DMS53 treated with DMSO at 0.1 percent for 48 hours (cell line): ENCODE measurements around the gene ADAMTS14.

Experiments
- DNase-seq: peaks from one replicate; lab custom pipeline; 2025; ENCODE audit not compliant: unreplicated experiment; lab: John Stamatoyannopoulos, UW

Gene ADAMTS14

GRCh38 chr10:70748801-70749573 lies 76.7 kb downstream of the ADAMTS14 start:
- DNase-seq: no peak

DNA sequence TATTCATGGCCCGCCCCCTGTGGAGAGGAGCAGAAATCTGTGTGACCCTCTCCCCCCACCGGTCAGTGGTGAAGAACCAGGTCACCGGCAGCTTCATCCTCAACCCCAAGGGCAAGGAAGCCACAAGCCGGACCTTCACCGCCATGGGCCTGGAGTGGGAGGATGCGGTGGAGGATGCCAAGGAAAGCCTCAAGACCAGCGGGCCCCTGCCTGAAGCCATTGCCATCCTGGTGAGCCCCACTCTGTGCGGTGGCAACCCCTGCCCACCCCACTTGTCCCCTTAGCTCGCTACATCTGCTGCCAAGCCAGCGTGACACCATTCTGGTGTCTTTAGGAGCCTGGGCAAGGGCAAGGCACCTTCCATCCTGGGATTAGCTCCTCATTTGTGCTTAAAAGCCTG lies 77.5 kb downstream of the ADAMTS14 start:
- no peak for DNase-seq

GRCh38 chr10:70750156-70750703 lies 77.9 kb downstream of the ADAMTS14 start:
- DNase-seq: no peak

DNA sequence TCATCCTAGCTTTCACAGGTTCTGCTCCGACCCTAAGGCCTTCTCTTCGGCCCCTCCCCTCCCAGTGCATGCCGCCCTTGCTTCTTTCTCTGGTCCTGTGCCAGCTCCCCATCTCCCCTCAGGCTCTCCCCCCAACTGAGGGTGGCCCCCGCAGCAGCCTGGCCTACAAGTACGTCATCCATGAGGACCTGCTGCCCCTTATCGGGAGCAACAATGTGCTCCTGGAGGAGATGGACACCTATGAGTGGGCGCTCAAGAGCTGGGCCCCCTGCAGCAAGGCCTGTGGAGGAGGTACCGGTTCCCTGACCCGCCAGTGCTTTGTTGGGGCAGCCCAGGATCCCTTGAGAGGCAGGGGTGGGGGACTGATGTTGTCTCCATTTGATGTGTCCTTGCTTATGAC lies 79.0 kb downstream of the ADAMTS14 start:
- no peak for DNase-seq

GRCh38 chr10:70751991-70752390 lies 79.7 kb downstream of the ADAMTS14 start:
- no peak for DNase-seq

DNA sequence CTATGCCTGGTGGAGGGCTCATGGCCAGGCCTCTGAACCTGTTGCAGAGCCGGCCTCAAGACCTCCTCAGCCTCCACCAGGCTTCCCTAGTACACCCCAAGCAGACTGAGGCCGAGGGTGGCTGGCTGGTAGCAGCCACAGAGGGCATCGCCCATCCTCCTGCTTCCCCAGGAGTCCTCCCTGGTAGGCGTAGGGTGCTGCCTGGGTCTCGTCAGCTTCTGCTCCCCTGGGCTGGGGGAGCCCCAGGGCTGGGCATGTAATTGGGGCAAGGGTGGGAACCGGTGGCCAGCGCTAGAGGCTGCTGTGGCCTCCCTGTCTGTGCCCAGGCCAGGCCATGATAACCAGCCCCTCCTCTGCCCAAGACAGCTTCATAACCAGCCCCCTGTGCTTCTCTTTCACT lies 80.3 kb downstream of the ADAMTS14 start:
- DNase-seq: no peak

- no peak for DNase-seq
Observed at GRCh38 chr10:70753026-70753663, 80.8 kb downstream of the ADAMTS14 start.

DNA sequence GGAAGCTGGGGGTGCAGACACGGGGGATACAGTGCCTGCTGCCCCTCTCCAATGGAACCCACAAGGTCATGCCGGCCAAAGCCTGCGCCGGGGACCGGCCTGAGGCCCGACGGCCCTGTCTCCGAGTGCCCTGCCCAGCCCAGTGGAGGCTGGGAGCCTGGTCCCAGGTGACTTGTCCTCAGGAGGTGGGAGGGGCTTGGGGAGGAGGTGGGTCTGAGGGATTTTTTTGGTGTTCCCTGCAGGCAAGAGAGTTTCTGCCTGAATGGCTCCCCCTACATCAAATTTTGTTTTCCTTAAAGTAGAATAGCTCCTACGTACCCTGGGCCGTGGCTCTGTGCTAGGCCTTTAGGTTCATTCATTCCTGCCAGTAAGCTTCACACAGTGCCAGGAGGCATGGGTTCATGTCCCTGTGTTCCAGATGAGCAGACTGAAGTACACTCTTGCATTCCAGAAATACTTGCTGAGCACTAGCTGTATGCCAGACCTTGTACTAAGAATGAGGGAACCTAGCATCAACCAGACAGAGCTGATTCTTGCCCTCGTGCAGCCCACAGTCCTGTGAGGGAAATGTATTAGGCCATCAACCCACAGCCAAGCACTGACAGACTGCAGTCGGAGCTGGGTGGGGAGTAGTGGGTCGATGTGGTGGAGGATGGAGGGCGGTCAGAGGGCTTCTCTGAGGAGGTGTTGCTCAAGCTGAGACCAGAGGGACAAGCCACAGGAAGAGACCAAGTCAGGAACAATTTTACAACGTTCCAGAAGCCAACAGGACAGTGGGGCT lies 81.7 kb downstream of the ADAMTS14 start:
- DNase-seq: no peak

DNA sequence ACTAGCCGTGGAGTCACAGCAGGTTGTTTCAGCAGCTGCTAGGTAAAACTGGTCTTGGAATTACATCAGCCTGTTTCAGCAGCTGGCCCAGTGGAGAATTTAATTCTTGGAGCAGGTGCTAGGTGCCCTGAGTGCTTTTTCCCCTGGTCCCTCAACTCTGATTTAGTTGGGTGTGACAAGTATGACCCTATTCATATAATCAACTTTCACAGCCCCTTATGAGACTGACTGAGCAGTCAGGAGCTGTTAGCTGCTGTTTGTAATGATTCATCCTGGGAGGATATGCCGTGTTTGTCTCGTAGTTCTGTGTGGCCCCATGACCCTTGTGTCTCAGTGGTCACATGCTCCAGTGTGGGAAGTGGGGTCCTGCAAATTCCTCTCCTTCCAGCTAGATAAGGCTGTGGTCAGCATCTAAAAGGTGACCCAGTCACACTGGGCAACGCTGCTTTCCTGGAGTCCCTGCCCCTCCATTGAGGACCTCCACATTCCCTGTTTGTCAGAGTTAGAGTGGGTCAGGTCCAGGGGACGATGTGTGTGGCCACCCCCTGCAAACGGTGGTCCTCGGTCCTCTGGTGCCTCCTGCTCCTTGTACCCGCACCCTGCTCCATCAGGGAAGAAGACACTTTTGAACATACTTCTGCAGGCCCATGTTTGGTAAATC lies 84.5 kb downstream of the ADAMTS14 start:
- DNase-seq: no peak

- no peak for DNase-seq
Observed at GRCh38 chr10:70757856-70758255, 85.5 kb downstream of the ADAMTS14 start.

DNA sequence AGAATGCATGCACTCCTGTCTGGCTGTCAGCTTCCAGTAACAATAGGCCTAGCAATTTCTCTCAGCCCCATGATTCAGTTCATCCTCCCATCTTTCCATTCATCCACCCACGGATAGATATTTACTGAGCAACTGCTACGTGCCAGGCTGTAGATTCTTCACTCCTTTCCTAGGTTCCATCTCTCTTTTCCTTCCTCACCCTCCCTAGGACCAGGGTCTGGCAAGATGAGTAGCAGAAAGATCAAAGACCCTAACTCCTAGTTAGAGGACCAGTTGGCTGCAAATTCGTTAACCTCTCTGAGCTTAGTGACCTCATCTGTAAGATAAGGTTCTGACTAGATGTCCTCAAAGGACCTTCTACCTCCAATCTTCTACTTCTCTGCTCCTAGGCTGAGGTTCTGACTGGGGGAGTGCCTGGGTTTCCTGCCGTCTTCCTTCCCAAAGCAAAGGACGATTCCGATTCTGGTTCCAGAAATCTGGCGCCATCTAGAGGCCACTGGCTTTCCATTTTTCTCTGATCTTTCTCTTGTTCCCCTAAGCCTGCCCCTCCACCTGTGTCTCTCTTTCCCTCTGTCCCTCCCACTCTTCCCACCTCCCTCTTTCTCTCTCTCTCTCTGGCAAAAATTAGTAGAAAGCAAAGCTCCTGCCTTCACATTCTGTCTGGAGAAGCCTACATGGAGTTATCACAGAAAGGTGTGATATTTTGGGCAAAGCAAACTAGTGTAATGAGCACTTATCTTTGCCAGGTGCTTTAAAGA lies 86.6 kb downstream of the ADAMTS14 start:
- peak; percentile 75 for DNase-seq

DNA sequence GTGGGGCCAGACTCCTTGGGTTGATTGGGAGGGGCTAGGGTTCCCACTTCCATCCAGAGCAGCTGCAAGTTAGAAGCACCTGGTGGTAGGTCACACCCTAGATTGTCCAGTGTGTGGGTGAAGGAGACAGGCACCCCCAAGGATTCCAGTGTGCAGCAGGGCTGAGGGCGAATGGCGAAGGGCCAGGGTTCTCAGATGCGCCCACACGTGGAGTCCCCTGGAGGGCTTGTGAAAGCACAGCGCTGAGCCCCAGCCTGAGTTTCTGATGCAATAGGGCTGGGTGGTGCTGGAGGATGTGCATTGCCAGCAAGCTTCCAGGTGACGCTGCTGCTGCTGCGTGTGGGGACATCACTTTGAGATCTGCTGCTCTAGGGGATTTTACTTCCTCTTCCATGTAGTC lies 87.5 kb downstream of the ADAMTS14 start:
- no peak for DNase-seq

DNA sequence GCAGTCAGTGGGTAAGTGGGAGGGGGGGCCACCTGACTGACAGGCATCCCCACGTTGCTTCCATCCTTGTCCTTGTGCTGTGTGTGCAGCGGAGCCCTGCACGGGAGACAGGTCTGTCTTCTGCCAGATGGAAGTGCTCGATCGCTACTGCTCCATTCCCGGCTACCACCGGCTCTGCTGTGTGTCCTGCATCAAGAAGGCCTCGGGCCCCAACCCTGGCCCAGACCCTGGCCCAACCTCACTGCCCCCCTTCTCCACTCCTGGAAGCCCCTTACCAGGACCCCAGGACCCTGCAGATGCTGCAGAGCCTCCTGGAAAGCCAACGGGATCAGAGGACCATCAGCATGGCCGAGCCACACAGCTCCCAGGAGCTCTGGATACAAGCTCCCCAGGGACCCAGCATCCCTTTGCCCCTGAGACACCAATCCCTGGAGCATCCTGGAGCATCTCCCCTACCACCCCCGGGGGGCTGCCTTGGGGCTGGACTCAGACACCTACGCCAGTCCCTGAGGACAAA lies 88.0 kb downstream of the ADAMTS14 start:
- no peak for DNase-seq

DNA sequence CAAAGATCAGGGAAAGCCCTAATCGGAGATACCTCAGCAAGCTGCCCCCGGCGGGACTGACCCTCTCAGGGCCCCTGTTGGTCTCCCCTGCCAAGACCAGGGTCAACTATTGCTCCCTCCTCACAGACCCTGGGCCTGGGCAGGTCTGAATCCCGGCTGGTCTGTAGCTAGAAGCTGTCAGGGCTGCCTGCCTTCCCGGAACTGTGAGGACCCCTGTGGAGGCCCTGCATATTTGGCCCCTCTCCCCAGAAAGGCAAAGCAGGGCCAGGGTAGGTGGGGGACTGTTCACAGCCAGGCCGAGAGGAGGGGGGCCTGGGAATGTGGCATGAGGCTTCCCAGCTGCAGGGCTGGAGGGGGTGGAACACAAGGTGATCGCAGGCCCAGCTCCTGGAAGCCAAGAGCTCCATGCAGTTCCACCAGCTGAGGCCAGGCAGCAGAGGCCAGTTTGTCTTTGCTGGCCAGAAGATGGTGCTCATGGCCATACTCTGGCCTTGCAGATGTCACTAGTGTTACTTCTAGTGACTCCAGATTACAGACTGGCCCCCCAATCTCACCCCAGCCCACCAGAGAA lies 88.8 kb downstream of the ADAMTS14 start:
- no peak for DNase-seq

DNA sequence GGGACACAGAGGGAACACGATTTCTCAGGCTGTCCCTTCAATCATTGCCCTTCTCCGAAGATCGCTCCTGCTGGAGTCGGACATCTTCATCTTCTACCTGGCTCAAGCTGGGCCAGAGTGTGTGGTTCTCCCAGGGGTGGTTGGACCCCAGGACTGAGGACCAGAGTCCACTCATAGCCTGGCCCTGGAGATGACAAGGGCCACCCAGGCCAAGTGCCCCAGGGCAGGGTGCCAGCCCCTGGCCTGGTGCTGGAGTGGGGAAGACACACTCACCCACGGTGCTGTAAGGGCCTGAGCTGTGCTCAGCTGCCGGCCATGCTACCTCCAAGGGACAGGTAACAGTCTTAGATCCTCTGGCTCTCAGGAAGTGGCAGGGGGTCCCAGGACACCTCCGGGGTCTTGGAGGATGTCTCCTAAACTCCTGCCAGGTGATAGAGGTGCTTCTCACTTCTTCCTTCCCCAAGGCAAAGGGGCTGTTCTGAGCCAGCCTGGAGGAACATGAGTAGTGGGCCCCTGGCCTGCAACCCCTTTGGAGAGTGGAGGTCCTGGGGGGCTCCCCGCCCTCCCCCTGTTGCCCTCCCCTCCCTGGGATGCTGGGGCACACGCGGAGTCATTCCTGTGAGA lies 89.5 kb downstream of the ADAMTS14 start:
- DNase-seq: no peak

GRCh38 chr10:70762441-70763175 lies 90.3 kb downstream of the ADAMTS14 start:
- DNase-seq: no peak

GRCh38 chr10:70763567-70763966 lies 91.3 kb downstream of the ADAMTS14 start:
- no peak for DNase-seq

DNA sequence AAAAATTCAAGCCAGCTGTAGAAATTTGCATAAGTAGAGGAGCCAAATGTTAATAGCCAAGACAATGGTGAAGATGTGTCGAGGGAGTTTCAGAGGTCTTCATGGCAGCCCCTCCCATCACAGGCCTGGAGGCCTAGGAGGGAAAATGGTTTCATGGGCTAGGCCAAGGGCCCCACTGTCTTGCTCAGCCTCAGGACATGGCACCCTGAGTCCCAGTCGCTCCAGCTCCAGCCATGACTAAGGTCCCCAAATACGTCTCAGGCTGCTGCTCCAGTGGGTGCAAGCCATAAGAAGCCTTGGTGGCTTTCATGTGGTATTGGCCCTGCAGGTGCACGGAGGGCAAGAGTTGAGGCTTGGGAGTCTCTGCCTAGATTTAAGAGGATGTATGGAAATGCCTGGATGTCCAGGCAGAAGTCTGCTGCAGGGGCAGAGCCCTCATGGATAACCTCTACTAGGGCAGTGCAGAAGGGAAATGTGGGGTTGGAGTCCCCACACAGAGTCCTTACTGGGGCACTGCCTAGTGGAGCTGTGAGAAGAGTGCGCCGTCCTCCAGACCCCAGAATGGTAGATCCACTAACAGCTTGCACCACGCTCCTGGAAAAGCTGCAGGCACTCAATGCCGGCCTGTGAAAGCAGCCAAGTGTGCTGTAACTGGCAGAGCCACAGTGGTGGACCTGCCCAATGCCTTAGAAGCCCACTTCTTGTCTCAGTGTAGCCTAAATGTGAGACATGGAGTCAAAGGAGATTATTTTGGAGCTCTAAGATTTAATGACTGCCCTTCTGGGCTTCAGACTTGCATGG lies 93.7 kb downstream of the ADAMTS14 start:
- DNase-seq: no peak
